Hematopoietic multipotent progenitor cell treated with erythropoietin and hydrocortisone succinate and interleukin-3 and kit ligand, for 17 days (in vitro differentiated cells): Measurements from ENCODE around the gene ANKRD13C.
"Not testable (repeated sequence)": the region's sequence is repeated elsewhere in the genome, so short reads cannot be mapped to it uniquely, and the experiment has no call there.

Source experiments
- DNase-seq: peaks from one replicate; pipeline ENCODE4 v3.0.0-alpha.2; 2015; ENCODE audit warnings: low spot score

The ANKRD13C gene, protein sequence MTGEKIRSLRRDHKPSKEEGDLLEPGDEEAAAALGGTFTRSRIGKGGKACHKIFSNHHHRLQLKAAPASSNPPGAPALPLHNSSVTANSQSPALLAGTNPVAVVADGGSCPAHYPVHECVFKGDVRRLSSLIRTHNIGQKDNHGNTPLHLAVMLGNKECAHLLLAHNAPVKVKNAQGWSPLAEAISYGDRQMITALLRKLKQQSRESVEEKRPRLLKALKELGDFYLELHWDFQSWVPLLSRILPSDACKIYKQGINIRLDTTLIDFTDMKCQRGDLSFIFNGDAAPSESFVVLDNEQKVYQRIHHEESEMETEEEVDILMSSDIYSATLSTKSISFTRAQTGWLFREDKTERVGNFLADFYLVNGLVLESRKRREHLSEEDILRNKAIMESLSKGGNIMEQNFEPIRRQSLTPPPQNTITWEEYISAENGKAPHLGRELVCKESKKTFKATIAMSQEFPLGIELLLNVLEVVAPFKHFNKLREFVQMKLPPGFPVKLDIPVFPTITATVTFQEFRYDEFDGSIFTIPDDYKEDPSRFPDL

DNA sequence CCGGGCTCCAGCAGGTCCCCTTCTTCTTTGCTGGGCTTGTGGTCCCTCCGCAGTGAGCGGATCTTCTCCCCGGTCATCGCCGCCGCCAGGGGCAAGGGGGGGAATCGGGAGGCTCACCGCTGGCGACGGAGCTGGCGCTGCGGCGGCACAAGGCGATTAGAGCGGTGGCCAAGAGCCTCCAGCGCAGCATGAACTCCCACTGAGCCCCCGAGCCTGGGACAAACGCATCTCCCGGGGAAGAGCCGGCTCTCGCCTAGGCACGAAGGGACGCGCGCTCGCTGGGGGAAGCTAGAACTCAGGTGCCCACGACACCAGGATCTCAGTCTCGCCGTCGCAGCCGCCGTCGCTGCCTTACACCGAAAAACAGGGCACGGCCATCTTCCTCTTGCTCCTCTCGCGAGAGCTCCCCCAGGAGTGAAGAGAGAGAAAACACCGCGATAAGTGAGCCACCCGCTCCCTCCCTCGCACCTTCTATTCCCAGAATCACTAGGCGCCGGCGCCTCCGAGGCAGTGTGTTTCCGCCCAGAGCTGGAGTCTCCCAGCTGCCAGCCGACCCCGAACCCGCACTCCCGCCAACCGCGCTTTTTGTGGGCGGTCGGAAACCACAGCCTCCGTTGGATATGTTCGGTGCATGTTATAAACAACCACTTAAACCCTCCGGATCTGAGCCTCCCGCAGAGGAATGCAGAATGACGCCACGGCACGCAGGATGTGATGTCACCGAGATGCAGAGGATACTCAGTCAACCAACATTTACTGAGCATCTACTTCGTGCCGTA lies at the start of gene ANKRD13C:
Gene ANKRD13C (minus strand): TSS at position 391 of the 779 bp plus-strand sequence. CDS start 314 bp downstream, at position 77.
- DNase-seq = peak; percentile 95

- no peak for DNase-seq
These were observed 49.2 kb upstream of the ANKRD13C start for GRCh38 chr1:70403759-70404158.

DNA sequence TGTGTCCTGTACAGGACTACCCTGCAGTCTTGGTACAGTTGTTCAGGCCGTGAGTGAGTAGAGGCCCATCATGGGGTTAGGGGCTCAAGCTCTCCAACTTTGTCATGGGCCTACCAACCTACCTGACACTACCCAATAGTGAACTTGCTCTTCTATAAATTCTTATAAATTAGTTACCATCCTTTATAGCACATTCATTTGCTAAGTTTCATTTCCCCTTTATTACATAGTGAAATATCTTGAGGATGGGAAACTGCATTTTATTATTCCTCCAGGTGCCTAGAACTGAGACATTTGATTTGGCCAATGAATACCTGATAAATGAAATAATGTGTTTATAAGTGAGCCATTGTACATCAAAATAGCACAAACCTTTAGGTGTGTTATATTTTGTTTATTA lies 47.5 kb upstream of the ANKRD13C start:
- no peak for DNase-seq

GRCh38 chr1:70400335-70400734 lies 45.8 kb upstream of the ANKRD13C start:
- DNase-seq = no peak

DNA sequence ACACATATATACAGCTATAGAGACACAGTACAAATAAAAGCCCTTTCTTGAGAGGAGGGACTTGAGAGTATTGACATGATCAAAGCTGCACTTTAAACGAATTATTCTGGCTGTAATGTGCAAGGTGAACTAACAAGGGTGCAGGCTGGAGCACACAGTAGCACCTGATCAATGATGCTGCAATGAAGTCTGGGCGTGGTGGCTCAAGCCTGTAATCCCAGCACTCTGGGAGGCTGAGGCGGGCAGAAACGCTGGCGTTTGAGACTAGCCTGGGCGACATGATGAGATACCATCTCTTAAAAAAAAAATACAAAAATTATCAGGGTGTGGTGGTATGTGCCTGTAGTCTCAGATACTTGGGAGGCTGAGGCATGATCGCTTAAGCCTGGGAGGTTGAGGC lies 42.5 kb upstream of the ANKRD13C start:
- DNase-seq = no peak

DNA sequence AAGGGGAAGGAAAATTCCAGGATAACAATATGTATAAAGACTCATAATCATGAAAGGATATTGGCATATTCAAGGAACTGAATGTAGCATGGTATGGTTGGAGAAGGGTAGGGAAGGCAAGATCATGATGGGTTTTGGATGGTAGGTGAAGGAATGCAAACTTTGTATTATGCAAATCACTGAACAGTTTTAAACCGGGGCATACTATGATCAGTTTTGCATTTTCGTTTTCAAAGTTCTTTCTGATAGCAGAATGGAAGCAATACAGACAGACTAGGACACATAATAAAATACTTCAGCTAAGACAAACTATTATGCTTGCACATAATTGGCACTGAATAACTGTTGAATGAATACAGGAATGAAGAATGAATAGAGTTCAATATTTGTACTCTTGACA lies 42.1 kb upstream of the ANKRD13C start:
- DNase-seq = no peak

DNA sequence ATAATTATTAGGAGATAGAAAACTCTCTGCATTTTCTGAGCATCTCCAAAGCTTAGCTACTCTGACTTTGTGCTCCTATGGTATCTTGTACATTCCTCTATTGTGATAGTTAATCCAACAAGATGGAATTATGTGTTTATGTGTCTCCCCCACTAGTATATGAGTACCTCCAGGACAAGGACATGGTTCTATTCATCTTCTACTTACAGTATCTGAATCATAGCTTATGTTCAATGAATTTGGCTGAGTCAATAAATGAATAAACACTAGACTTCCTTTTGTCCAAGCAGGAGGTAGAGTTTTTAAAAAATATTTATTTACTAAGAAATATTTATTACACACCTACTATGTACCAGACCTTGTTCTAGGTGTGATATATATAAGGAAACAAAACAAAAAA lies 38.1 kb upstream of the ANKRD13C start:
- DNase-seq = no peak

DNA sequence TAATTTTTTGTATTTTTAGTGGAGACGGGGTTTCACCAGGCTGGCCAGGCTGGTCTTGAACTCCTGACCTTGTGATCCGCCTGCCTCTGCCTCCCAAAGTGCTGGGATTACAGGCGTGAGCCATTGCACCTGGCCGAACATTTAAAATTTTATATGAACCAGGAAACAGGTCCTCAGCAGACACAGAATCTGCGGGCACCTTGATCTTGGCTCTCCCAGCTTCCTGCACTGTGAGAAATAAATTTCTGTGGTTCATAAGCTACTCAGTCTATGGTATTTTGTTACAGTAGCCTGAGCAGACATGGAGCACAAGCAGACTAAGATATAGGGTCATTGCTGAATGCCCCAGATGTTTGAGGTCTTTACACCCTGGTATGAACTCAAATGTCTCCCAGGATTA lies 33.0 kb upstream of the ANKRD13C start:
- no peak for DNase-seq

GRCh38 chr1:70386121-70386520 lies 31.6 kb upstream of the ANKRD13C start:
- DNase-seq = no peak

- no peak for DNase-seq
These were observed 31.0 kb upstream of the ANKRD13C start for GRCh38 chr1:70385477-70385876.

DNA sequence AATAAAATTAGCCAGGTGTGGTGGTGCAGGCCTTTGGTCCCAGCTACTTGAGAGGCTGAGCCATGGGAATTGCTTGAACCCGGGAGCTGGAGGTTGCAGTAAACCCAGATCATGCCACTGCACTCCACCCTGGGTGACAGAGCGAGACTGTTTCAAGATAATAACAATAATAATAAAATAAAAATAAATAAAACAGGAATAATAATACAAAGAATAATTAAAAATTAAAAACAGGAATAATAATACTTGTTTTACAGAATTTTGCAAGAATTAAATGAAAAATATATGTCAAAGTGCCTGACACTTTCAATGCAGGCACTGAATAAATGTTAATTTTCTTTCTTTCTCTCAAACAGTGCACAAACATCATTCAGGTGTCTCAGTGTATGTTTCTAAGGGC lies 30.0 kb upstream of the ANKRD13C start:
- DNase-seq = no peak

DNA sequence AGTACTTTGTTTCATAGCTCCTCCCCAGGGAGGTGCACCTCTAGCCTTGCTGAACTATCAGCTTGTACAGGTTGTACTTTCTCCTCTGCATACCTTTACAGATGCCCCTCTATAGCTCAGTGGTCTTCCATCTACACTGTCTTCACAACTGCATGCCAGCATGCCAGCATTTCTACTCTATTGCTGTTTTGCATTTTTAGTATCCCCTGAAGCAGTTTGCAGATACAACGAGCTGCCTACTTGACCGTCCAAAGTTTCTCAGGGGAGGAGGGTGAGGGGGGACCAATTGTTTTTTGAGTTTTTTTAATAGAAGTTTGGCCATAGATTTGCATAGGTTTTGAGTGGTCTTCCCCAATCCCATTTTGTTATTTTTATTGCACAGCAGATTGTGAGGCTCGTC lies 29.0 kb upstream of the ANKRD13C start:
- no peak for DNase-seq

GRCh38 chr1:70382682-70383081 lies 28.2 kb upstream of the ANKRD13C start:
- no peak for DNase-seq

- DNase-seq = no peak
These were observed 21.7 kb upstream of the ANKRD13C start for GRCh38 chr1:70376196-70376595.

GRCh38 chr1:70373580-70373979 lies 19.1 kb upstream of the ANKRD13C start:
- not testable (repeated sequence) for DNase-seq

GRCh38 chr1:70372426-70372825 lies 17.9 kb upstream of the ANKRD13C start:
- no peak for DNase-seq

DNA sequence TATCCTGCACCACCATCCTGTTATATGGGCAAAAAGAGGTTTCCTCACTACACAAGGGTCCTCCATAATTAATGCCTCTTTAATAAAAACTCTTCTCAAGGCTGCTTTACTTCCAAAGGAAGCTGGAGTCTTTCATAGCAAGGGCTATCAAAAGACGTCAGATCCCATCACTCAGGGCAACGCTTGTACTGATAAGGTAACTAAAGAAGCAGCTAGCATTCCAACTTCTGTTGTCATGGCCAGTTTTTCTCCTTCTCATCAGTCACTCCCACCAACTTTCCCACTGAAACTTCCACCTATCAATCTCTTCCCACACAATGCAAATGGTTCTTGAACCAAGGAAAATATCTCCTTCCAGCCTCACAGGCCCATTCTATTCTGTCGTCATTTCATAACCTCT lies 17.1 kb upstream of the ANKRD13C start:
- DNase-seq = not testable (repeated sequence)

GRCh38 chr1:70367397-70367796 lies 12.9 kb upstream of the ANKRD13C start:
- not testable (repeated sequence) for DNase-seq

- DNase-seq = not testable (repeated sequence)
These were observed 12.5 kb upstream of the ANKRD13C start for GRCh38 chr1:70366997-70367396.

DNA sequence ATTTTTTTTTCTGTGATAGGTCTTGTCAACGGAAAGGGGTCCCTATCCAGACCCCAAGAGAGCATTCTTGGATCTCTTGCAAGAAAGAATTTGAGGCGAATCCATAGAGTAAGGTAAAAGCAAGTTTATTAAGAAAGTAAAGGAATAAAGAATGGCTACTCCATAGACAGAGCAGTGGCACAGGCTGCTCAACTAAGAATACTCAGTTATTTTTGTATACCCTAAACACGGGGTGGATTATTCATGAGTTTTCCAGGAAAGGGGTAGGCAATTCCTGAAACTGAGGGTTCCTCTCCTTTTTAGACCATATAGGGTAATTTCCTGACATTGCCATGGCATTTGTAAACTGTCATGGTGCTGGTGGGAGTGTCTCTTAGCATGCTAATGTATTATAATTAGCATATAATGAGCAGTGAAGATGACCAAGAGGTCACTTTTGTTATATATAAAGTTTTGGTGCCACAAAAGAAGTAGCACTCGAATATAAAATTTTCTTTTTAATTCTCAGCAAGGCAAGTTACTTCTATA lies 12.0 kb upstream of the ANKRD13C start:
- not testable (repeated sequence) for DNase-seq

GRCh38 chr1:70364439-70364838 lies 9.9 kb upstream of the ANKRD13C start:
- no peak for DNase-seq

DNA sequence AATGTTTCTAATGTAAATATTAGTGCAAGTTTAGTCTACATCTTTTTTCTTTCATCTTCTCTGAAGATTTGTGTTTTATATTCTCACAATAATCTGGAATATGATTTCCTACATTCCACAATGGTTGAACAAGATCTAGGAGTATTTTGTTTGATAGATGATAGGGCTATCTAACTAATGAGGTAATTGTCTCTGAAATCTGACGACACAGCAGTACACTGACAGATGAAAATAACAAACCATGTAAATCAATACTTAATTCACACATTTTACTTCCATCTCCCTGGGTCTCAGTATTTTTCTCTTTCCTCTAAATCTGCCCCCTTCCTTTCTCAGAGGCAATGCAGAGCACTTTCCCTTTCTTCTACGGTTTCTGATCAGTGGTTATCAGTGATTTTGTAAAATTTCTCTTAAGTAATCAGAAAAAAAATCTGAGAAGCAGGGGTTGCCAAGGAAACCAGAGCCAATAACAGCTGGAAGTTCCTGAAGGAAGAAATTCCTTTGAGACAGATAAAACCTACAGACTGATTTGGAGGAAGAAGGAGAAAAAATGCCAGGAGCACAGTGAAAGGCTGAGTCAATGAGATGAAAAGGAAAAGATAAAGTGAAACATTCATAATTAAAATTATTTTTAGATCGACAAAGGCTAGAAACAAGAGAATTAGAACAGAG lies 7.3 kb upstream of the ANKRD13C start:
- DNase-seq = no peak
